K562 (cell line): ENCODE measurements around the gene DMWD. TPM values are rescaled to one million over a fixed set of nuclear protein-coding genes. Genes with fewer than 3 reads are reported as not detected.

Experiments used
- E2F5 ChIP-seq: sonication (generic); formaldehyde crosslinking; IDR thresholded peaks from 2 replicates; pipeline ENCODE4 v1.8.0; 2022; ENCODE audit warnings: mild to moderate bottlenecking, missing genetic modification reagents
- ELK1 ChIP-seq: sonication (generic); formaldehyde crosslinking; IDR thresholded peaks from 2 replicates; pipeline ENCODE4 v1.8.1; 2022; ENCODE audit warnings: missing genetic modification reagents
- FOXM1 ChIP-seq, 2 experiments: fragments of 450-650 bp in 1 of 2; sonication (generic) in 1 of 2; formaldehyde crosslinking in 1 of 2; IDR thresholded peaks; 2 replicates each; pipeline versions ENCODE4 v1.6.1 to v1.9.0; 2017 to 2022; ENCODE audit warnings: low read depth in 2 of 2, mild to moderate bottlenecking in 2 of 2, missing genetic modification reagents in 1 of 2, moderate library complexity in 1 of 2
- KDM5B ChIP-seq: fragments of 200-600 bp; sonication (generic); IDR thresholded peaks from 2 replicates; pipeline ENCODE4 v1.6.1; 2012; ENCODE audit warnings: low read depth, mild to moderate bottlenecking, moderate library complexity, low read length, control low read depth, inconsistent platforms; ENCODE audit not compliant: insufficient replicate concordance
- NCOA2 ChIP-seq, 2 experiments: fragments of 450-650 bp; IDR thresholded peaks; 2 replicates each; pipeline ENCODE4 v1.6.1; 2018; ENCODE audit warnings: mild to moderate bottlenecking in 2 of 2, moderate library complexity in 1 of 2; ENCODE audit not compliant: partially characterized antibody in 2 of 2
- NELFE ChIP-seq: IDR thresholded peaks from 2 replicates; pipeline ENCODE4 v1.6.1; 2011; ENCODE audit warnings: mild to moderate bottlenecking; ENCODE audit not compliant: insufficient read depth, insufficient read length
- NFXL1 ChIP-seq: fragments of 450-650 bp; formaldehyde crosslinking; IDR thresholded peaks from 2 replicates; pipeline ENCODE4 v1.4.0; 2021; ENCODE audit warnings: mild to moderate bottlenecking
- NR2F6 ChIP-seq: fragments of 450-650 bp; formaldehyde crosslinking; IDR thresholded peaks from 2 replicates; pipeline ENCODE4 v1.4.0; 2020; ENCODE audit warnings: mild to moderate bottlenecking
- PRDM10 ChIP-seq: fragments of 450-650 bp; IDR thresholded peaks from 2 replicates; pipeline ENCODE4 v1.6.1; 2018; ENCODE audit not compliant: partially characterized antibody
- SIRT6 ChIP-seq: IDR thresholded peaks from one replicate; pipeline ENCODE4 v1.6.1; 2012; ENCODE audit warnings: low read depth, mild to moderate bottlenecking, control low read depth, inconsistent platforms, low read length, moderate library complexity
- SRSF3 ChIP-seq: fragments of 200-400 bp; formaldehyde crosslinking; IDR thresholded peaks from 2 replicates; pipeline ENCODE4 v1.6.1; 2016; ENCODE audit warnings: mild to moderate bottlenecking, low read length, moderate library complexity; ENCODE audit not compliant: insufficient read depth
- SRSF7 ChIP-seq: fragments of 200-400 bp; formaldehyde crosslinking; optimal IDR thresholded peaks from 2 replicates; pipeline ENCODE3; 2017; ENCODE audit warnings: mild to moderate bottlenecking, low read depth, low read length
- TAF15 ChIP-seq: fragments of 200-400 bp; formaldehyde crosslinking; IDR thresholded peaks from 2 replicates; pipeline ENCODE4 v1.6.1; 2017; ENCODE audit warnings: mild to moderate bottlenecking, low read depth, low read length, moderate library complexity
- TGIF2 ChIP-seq: sonication (generic); formaldehyde crosslinking; IDR thresholded peaks from 2 replicates; pipeline ENCODE4 v1.8.1; 2022; ENCODE audit warnings: mild to moderate bottlenecking, missing genetic modification reagents, moderate library complexity
- ZNF24 ChIP-seq: fragments of 450-650 bp; IDR thresholded peaks from 2 replicates; pipeline ENCODE4 v1.6.1; 2016
- ZNF253 ChIP-seq: fragments of 250-450 bp; sonication (Bioruptor Pico); conservative IDR thresholded peaks from 2 replicates; pipeline ENCODE4 v1.6.1; 2021; ENCODE audit warnings: mild to moderate bottlenecking
- ZNF316 ChIP-seq: fragments of 450-650 bp; IDR thresholded peaks from 2 replicates; pipeline ENCODE4 v1.6.1; 2016
- ZNF740 ChIP-seq, 3 experiments: fragments of 200-800 bp in 1 of 3; sonication (Bioruptor generic) in 1 of 3; sonication (generic) in 1 of 3; formaldehyde crosslinking in 1 of 3; IDR thresholded peaks; 2 replicates each; pipeline versions ENCODE4 v1.6.1 to v1.8.0; 2016 to 2022; ENCODE audit warnings: mild to moderate bottlenecking in 2 of 3, missing compliant biosample characterization in 2 of 3, missing genetic modification characterization in 2 of 3, missing genetic modification reagents in 1 of 3
- ZNF77 ChIP-seq: fragments of 250-450 bp; sonication (Bioruptor Pico); IDR thresholded peaks from 2 replicates; pipeline ENCODE4 v1.5.0; 2020
- polyA plus RNA-seq, 8 experiments: library from polyadenylated mRNA; depleted of rRNA in 4 of 8; stranded (reverse) in 5 of 8; unstranded in 3 of 8; fragments of >200 nt; fragmentation: Nextera tagmentation in 2 of 8; fragmentation: Illumina TruSeq in 1 of 8; extraction: Ambion mirVana in 2 of 8; extraction: Trizol in 1 of 8; gene quantifications; 2 replicates each; pipeline versions ENCODE4 v1.2.1 to v1.2.3, GENCODE V29; 2011 to 2014; ENCODE audit warnings: inconsistent platforms in 1 of 8, missing spikeins in 1 of 8
- total RNA-seq, 7 experiments: library from RNA; depleted of rRNA in 6 of 7; stranded (reverse); fragments of >200 nt in 6 of 7; fragmentation: Illumina TruSeq in 2 of 7; extraction: Trizol in 2 of 7; gene quantifications; 2 replicates each; pipeline versions ENCODE4 v1.2.1 to v1.2.3, GENCODE V29; 2011 to 2021; ENCODE audit warnings: low replicate concordance in 1 of 7

DMWD gene
- total and polyA plus RNA-seq, 9 of the 15 experiments (the other 6 are each of a cell fraction or from before 2014, with no cell fraction given), result 4.7 to 54.6 (median 19.0) TPM

GRCh38 chr19:45779231-45780145 is 13.2 kb downstream of the DMWD start (continued):
- TF ChIP-seq TGIF2 (CRISPR knock-in tag) (no peak), ZNF24 (no peak), NR2F6 (no peak), SIRT6 (no peak), ZNF77 (no peak), NCOA2 (IDR thresholded peaks at IDR 0.05; ENCODE audit: partially characterized antibody in 2 of 2) (no peak), TAF15 (no peak), NFXL1 (CRISPR knock-in tag) (no peak), KDM5B (peak; percentile 31), FOXM1 (IDR thresholded peaks at IDR 0.05; ENCODE audit: low read depth) (no peak), FOXM1 (CRISPR knock-in tag; IDR thresholded peaks at IDR 0.05; ENCODE audit: low read depth) (no peak), NELFE (no peak), PRDM10 (peak; percentile 10), ELK1 (CRISPR knock-in tag) (no peak), SRSF3 (no peak), ZNF740 (CRISPR knock-in tag; IDR thresholded peaks at IDR 0.05) (peak; percentile 73), ZNF740 (tag; IDR thresholded peaks at IDR 0.05) (no peak), E2F5 (CRISPR knock-in tag) (no peak; the same call in 1 of the 2 replicates), ZNF316 (no peak), ZNF253 (no peak), SRSF7 (no peak)
